ENCODE measurements around the gene VRK2. TPM values are rescaled to one million over a fixed set of nuclear protein-coding genes. Genes with fewer than 3 reads are reported as not detected.
A peak's percentile ranks its signal among the peaks of the same experiment; 100 is the strongest.

VRK2 gene
- total RNA-seq (2014; rRNA removed; shearing (Covaris generic)) = 29.8 and 38.4 TPM in 2 replicates

DNA sequence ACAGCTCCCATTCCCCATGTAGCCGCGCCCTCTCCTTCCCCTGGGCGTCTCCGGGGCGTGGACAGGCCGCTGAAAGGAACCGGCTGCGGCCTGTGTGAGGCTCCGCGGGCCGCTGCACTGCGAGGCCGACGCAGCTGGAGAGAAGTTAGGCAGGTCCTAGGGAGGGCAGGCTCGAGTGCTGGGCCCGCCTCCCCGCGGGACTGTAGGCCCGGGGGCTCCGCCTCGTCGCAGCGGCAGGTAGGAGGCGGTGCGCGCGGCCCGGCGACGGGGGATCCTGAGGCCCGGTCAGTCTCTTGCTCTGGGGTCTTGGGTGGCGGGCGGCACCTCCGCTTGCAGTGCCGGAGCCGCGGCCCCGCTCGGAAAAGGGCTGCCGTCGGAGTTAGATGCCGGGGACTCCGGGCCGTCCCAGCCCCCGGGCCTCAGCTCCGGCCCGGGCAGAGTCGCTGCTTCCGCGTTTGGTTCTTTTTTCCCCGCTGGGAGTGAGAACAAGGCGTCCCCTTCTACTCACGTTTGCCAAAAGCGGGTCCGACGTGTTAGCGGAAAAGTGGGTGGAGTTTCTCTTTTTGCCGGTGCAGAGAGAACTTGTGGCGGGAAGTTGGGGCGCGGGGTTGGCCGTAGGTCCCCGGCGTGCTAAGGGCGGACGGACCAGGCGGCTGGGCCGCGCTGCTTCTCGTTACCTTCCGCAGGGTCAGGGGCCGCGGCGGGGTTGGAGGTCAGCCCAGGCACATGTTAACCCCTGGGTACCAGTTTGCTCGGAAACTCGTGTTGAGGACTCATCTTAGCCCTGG lies at the start of gene VRK2:
VRK2 (plus strand) TSS at position 222 of the 788 bp plus-strand sequence. CDS start 2,026 bp downstream, outside the sequence.
- DNase-seq (ENCODE audit: low read depth) = peak; percentile 95

DNA sequence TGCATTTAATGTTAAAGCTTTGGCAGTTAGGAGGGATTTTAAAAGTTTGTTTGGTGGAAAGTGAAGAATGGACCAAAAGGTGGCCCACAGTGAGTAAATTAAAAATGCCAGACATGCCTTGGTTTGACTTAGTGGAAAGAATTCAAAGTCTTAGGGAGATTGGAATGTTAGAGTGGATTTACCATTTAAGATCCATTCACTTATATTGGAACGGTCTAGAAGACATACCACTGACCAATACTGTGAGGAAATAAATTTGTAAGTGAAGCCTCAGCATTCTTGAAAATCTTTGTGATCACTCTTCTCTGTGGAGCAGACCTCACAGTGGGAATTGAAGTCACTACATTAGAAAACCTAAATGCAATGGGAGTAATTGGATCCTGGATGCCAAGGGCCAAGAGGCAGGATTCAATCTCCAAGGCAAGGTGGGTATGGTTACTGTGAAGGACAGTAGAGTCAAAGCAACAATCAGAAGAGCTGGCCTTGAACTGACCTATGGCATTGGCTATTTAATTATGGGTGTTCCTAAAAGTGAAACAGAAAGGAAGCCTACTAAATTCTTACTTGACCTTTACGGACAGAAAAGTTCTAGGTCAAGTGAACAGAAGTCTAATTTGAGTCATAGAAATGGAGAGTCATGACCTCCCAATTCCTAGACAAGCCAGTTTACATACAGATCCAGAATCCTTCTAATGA lies 40.2 kb upstream of the VRK2 start:
- no peak for DNase-seq (ENCODE audit: low read depth)

DNA sequence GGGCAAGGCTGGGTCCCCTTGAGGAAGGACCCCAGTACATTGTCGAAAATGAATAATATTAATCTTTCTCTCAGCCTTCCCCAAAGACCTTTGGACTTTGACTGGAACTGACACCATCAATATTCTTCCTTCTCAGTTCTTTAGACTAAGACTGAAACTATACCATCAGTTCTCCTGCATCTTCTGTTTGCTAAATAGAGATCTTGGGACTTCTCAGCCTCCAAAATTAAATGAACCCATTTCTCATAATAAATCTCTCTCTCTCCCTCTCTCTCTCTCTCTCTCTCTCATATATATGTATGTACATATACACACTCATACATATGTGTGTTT lies 39.7 kb upstream of the VRK2 start:
- no peak for DNase-seq (ENCODE audit: low read depth)

DNA sequence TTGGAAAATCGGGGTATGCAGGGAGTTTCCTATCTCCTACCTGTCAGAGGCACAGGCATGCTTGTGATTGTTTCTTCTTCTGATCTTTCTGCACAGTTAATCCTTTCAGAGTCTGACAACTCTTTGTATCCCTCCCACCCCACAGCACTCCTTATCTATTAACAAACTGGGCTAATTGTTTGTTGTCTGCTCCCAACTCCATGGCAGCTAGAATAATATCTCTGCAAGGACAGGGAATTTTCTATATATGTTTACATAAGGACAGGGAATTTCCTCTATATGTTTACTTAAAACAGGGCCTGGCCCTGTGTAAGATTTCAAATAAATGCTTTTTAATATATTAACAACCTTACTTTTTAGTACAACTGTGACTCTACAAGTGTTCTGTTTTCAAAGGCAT lies 36.0 kb upstream of the VRK2 start:
- no peak for DNase-seq (ENCODE audit: low read depth)

DNA sequence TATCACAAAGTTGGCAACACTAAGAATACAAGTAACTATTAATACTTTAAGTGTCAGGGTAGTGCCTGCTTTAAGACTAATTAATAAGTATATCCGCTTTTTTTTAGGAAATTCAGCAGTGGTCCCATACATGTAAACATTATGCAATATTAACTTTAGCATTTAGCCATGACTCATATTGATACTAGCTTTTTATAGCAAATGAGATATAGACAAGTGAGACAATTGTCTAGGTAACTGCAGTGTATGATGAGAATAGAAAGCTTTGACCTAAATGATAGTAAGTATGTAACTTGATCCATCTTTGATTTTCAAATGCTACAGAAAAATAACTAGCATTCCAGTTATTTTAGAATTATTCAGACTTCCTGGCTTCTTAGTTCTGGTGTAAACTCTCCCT lies 27.4 kb upstream of the VRK2 start:
- no peak for DNase-seq (ENCODE audit: low read depth)

DNA sequence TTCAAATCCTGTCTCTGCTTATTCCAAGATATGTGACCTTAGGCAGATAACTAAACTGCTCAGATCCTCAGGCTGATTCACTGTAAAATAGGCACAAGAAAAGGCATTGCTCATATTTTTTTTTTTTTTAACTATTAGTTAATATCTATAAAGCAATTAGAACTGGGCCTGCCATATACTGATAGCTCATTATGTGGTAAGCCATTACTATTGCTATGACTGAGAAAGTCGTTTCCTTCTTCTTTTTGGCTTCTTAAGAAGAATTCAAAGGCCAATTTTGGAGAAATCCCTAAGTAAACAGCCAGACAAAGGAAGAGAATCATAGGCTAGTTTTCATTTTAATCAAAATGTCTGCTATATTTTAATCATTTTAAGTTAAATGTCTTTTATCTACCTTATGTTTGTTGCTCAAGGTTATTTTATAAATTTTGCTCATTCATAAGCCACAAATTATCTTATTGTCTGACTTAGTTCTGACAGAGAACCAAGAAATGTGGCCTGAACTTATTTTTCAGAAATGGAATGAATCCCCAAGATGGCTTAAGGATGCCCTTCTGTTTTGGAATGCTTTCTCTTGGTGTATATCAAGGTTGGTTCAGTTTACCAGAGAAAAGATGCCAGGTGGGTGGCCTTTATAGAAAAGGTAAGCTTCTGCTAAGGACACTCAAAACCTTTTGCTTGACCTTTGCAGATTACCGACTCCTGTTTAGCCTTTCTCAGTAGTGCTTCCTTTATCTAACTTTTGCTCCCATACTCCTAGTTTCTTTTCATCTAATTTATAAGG lies 21.3 kb upstream of the VRK2 start:
- no peak for DNase-seq (ENCODE audit: low read depth)

DNA sequence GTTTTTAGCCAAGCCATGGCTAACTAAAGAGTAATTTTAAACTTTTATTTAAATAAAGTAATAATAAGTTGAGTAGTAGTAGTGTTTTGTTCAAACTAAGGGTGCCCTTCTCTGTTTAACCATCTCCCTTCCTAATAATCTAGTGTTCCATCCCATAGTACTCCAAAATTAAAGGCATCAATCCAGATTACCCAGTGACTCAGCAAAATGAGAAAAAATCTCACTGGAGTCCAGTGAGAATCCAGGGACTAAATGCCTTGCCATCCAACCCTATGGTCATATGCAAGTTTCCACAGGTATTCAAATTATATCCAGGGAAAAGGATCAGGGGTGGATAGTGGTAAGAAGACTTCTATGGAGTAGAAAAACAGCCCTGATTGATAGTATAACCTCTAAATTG lies 19.6 kb upstream of the VRK2 start:
- DNase-seq (ENCODE audit: low read depth) = no peak

DNA sequence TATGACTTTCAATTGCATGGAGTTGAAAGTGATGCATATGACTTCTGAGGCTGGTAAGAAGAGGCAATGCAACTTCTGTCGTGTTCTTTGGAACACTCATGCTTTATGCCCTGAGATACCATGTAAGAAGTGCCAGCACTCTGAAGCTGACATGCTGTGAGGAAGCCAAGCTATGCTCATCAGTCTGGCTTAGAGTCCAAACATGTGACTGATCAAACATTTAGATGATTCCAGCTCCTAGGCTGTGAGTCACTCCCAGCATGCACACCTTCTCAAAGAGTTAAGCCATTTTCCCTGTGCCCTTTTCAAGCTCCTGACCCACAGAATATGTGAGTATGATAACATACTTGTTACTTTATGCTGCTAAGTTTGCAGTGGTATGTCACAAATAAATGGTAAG lies 15.8 kb upstream of the VRK2 start:
- peak; percentile 5 for DNase-seq (ENCODE audit: low read depth)

DNA sequence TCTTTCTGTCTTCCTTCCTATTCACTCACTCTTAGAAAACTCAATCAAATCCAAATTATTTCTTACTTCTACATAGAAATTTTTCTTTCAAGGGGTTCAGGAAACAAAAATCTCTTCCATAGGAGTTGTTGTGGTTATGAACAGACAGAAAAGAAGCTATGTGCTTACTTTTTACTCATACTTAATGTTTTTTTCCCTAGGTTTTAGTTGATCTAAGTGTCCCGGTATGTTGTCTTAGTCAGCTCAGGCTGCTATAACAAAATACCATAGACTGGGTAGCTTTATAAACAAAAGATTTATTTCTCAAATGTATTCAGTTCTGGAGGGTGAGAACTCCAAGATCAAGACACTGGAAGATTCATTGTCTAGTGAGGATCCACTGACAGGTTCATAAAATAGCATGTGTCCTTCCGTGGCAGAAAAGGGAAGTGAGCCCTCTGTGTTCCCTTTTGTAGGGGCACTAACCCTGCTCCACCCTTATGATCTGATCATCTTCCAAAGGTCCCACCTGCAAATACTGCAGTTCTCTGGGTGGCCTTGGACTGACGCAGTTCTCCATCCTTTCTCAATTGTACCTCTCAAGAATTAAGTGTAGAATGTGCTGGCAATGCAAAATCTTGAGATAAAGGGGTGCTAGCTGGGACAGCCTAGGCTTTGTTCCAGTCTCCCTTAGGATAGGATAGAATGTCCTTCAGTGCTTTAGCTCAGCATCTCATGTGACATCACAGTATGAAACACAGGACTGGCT lies 14.4 kb upstream of the VRK2 start:
- no peak for DNase-seq (ENCODE audit: low read depth)

DNA sequence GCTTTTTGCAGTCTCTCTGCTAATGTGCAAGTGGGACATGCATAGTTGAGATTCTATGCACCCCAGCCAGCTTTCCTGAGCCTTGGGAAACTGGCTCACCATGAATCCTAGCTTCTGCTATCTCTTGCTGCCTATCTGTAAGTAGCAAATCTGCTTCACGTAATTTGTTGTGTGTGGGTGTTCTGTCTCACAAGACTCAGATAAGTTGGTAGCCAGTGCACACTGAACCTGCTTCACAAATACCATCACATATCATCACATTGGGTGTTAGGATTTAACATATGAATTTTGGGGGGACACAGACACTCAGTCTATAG lies 13.9 kb upstream of the VRK2 start:
- DNase-seq (ENCODE audit: low read depth) = no peak

DNA sequence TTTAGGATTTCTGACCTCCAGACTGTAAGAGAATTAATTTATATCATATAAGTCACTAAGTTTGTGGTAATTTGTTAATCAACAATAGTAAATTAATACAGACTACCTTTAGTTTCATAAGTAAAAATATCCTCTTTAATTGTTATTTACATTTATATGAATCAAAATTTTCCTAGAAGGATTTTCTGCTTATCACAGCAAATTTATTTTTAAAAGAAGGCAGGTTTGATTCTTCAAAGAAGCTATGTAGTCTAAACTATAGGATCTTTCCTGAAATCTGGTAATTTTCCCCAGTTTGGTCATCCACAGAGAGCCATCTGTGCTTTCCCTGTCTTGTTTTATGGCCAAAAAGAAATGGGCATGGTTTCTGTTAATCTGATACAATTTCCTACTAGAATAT lies 13.1 kb upstream of the VRK2 start:
- DNase-seq (ENCODE audit: low read depth) = no peak

DNA sequence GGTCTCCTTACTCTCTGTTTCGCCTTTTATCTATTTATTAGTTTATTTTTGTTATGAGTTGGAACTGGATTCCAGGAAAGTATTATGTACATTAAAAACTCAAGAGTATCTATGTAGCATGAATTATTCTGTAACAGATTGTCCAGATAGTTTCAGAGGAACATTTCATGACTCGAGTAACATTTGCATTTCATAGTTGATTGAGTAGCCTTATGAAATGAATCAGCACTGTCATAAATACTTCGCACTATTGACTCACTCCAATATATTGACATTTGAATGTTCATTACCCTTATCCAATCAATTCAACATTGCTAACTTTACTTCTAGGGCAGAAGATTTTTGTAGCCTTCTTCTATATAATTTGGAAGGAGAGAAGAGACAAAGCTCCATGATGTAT lies 11.3 kb upstream of the VRK2 start:
- no peak for DNase-seq (ENCODE audit: low read depth)

DNA sequence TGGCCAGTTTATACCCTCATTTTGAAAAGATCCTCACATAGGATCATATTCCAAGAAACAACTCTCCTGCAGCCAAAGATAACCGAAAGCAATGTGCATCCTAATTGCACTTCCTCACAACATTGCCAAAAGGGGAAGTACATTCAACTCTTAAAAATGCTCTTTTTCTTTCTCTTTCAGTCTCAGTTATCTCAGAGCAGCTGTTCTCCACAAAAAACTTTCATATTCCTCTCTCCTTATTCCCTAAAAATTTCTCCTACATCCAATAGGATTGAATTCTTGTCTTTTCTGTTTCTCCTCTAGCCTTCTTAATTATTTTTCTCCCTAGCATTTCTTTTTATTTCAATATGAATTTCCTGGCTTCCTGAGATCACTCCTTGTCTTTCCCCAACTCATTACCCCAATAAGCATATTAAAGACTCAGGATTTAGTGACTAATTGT lies 7.4 kb upstream of the VRK2 start:
- DNase-seq (ENCODE audit: low read depth) = peak; percentile 61

DNA sequence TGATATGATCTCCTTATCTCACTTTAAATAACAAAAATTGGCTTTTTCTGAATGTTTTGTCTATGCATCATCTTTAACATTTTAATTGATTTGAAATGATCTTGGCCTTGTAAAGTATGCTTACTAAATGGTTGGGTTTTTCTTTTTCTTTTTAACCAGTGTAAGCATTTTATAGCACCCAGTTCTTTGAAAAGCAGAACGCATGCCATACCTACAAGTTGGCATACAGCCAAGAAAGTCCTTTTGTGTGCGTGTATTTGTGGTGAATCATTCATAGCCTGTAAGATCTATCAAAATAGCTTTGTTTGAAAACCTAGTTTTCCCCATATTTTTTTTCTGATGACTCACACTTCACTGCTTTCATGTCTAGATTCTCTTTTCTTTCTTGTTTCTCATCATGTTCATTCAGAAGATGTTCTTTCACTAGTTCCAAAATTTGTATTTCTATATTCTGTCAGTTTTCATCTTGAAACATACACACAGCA lies 4.1 kb upstream of the VRK2 start:
- DNase-seq (ENCODE audit: low read depth) = peak; percentile 87

DNA sequence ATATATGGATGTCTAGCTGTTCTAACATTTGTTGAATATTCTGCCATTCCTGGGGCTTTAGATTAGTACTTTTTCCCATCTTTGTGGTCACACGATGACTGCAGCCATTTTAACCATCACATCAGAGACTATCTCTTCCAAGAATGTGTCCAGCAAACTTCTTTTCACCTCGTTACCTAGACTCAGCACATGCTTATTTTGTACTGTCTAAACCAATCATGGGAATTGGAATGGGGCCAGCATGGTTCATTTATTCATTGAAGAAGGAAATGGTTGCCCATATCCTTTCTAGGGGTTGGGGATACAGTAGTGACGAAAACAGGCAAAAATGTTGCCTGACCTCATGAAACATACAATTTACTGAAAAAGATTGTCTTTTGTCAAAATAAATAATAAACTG lies 2.5 kb upstream of the VRK2 start:
- DNase-seq (ENCODE audit: low read depth) = no peak

DNA sequence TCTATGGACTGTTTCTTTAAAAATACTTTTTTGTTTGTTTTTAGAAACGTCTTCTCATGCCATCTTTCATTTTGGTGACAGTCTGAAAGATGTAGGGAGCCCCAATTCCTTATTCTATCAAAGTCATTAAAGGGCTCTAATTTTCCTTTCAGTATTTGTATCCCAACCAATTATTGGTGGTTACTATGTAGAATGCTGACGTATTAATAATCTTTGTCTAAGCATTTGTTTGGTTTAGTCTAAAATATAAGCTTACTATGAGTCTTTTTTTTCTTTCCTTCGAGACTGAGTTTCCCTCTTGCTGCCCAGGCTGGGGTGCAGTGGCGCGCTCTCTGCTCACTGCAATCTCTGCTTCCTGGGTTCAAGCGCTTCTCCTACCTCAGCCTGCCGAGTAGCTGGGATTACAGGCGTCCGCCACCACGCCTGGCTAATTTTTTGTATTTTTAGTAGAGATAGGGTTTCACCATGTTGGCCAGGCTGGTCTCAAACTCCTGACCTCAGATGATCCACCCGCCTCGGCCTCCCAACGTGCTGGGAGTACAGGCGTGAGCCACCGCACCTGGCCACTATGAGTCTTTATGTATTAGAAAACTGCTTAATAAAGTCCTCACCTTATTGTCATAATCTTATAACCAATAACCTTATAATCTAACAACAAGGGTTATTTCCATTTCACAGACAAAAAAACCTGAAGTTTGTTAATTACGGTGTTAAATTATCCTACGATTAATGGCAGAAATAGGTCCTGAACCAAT lies 849 bp upstream of the VRK2 start:
- DNase-seq (ENCODE audit: low read depth) = no peak

DNA sequence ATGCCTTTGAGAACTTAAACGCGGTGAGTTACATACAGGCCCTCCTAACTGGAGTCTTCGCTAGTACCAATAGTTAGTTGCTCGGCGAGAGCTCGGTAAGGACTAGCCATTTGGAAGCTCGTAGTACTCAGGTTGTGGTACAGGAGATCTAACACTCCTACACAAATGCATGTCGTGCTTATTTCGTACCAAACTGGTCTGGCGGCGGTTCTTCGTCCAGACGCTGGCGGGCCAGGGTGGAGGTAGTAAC lies 346 bp upstream of the VRK2 start:
- DNase-seq (ENCODE audit: low read depth) = no peak

DNA sequence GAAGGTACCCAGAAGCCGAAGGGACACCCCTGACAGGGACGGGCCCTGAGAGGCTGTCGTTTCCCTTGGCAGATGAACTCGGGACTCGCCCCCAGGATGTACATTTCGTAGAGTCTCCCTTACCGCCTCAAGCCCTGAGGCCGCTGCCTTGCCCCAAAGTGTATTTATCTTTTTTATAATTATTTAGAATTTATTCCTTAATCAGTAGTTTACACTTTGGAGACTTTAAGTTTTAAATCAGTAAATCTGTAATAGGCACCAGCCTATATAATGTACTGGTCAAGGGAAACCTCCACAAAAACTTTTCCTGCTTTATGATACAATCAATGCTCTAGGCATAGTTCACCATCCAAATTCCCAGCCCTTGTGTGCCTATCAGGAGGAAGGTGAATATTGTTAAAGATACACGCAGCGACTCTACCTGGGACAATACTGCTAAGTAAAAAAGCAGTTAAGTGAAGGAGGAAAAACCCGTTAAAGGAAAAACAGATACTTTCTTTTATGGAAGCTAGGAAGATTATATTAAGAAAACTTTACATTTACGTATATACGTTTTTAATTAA lies 848 bp downstream of the VRK2 start:
- peak; percentile 5 for DNase-seq (ENCODE audit: low read depth)

DNA sequence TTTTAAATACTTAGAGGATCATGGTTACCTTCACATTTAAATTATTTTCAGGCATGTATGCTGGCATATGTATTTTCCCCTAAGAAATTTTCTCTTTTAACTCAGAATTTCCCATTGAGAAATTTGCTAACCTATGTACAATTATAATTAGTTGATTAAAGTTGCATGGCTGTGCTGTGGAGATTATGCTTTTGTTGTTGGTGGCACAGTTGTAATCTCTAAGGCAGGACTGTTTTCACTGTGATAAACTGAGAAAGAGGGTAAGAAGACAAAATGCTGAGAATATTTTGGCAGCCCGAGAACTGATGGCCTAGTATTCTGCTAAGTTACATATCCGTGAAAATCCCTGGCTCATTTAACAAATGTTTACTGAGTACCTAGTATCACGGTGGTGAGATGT lies 1.4 kb downstream of the VRK2 start:
- DNase-seq (ENCODE audit: low read depth) = no peak

DNA sequence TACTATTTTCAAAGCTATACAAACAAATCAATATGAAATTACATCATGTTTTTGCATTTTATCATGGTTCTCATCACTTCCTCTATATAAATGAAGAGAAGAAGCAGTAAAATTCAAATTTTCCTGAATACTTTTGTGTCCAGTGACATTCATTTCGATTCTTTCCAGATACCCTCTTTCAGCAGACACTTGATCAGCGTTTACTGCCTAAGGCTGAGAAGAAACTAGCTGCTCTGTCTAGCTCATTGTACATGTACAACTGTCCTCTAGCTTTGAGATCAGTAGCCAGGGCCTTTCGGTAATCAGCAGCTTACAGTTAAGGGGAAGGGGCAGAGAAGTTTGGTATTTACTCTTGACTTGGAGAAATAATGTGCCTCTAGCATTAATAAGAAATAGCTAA lies 4.8 kb downstream of the VRK2 start:
- no peak for DNase-seq (ENCODE audit: low read depth)

DNA sequence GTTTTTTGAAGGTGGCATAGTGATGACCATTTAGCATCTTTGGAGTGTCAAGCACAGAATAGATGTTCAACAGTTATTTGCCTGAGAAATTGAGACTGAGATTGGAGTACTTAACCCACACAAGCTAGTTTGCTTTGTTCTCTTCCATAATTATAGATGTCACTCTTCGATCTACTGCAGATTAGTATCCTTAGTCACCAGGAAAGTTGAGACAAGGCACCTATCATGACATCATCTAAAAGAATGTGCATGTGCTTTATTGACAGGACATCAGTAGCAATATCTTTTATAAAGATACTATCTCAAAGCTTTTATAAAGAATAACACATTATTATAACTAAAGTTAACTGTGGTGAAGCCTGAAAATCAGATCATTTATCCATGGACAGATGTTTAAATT lies 6.4 kb downstream of the VRK2 start:
- no peak for DNase-seq (ENCODE audit: low read depth)

Data from RPMI7951 (cell line).